ENCODE data around the gene CRY2. TPM values are rescaled to one million over a fixed set of nuclear protein-coding genes. Genes with fewer than 3 reads are reported as not detected.
"Not testable (repeated sequence)": the region's sequence is repeated elsewhere in the genome, so short reads cannot be mapped to it uniquely, and the experiment has no call there.

Gene CRY2
- total and polyA plus RNA-seq, 8 donors, result 15.3 to 29.4 (median 20.7) TPM

DNA sequence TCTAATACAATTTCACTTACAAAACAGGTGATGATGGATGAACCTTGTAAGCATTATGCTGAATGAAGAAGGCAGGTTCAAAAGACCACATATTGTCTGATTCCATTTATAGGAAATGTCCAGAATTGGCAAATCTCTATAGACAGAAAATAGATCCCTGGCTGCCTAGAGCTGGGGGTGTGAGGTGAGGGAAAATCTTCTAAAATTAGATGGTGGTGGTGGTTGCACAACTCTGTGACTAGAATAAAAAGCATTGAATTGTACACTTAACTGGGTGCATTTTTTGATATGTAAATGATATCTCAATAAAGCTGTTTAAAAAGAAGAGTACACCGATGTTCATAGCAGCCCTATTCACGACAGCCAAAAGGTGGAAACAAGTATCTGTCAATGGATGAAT is 16.7 kb upstream of the CRY2 start:
- DNase-seq (no peak), FAIRE-seq (no peak), ATAC-seq (no peak)
- Histone ChIP-seq H3K27me3 (no peaks in the 10 kb centered on the region), H3K9me3 (no peaks in the 10 kb centered on the region), H3K4me3 (no peak overlapping the region), H3K4me1 (no peaks in the 10 kb centered on the region), H3K27ac (no peak overlapping the region), H3K36me3 (no peaks in the 10 kb centered on the region)
- TF ChIP-seq, protein P1, sequence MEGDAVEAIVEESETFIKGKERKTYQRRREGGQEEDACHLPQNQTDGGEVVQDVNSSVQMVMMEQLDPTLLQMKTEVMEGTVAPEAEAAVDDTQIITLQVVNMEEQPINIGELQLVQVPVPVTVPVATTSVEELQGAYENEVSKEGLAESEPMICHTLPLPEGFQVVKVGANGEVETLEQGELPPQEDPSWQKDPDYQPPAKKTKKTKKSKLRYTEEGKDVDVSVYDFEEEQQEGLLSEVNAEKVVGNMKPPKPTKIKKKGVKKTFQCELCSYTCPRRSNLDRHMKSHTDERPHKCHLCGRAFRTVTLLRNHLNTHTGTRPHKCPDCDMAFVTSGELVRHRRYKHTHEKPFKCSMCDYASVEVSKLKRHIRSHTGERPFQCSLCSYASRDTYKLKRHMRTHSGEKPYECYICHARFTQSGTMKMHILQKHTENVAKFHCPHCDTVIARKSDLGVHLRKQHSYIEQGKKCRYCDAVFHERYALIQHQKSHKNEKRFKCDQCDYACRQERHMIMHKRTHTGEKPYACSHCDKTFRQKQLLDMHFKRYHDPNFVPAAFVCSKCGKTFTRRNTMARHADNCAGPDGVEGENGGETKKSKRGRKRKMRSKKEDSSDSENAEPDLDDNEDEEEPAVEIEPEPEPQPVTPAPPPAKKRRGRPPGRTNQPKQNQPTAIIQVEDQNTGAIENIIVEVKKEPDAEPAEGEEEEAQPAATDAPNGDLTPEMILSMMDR (IDR thresholded peaks at IDR 0.05), result no peak
- intact Hi-C loops (cut with DNase I), result no loop called here
- 88 to 95% methylated on average over 2 of the region's 2 CpGs for WGBS, 2 donors

DNA sequence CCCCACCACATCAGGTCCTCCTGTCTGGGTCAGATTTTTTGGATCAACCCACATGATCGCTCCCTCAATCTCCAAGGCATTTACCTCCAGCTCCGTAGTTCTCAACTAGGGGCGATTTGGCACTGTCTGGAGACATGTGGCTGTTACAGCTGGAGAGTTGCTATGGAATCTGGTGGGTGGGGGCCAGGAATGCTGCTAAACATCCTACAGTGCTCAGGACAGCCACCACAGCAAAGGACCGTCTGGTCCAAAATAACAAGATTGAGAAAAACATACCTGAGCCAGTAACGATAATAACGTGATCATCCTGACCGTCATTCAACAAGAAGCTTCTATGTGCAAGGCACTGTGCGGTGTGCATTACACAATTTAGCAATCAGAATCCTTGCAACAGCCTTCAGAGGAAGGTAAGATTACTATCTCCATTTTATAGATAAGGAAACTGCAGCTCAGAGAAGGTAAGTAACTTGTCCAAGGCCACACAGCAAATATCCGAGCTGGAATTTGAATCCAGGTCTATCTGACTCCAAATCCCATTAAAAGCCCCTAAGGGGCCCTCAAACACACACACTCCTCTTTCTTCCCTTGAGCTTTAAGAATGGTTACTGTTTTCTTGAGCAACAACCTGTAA is 14.3 kb upstream of the CRY2 start:
- no peak for FAIRE-seq
- TF ChIP-seq, protein P1 (IDR thresholded peaks at IDR 0.05), result no peak

DNA sequence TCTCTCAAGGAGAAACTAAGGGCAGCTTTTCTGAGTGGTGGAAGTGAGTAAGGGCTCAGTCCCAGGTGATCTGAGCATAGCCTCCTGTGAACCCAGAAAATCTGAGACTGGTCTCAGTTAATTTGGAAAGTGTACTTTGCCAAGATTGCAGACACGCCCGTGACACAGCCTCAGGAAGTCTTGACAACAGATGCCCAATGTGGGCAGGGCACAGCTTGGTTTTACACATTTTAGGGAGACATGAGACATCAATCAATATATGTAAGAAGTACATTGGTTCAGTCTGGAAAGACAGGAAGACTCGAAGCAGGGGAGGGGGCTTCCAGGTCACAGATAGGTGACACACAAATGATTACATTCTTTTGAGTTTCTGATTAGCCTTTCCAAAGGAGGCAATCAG is 13.5 kb upstream of the CRY2 start:
- intact Hi-C loops (cut with DNase I), result no loop called here

More for the DNA sequence above, 14.3 kb upstream of the CRY2 start:
- no peak overlapping the region for H3K4me3 ChIP-seq
- 79 to 88% methylated on average over 9 of the region's 9 CpGs for WGBS, 2 donors
- H3K27ac ChIP-seq, result no peak overlapping the region
- no peaks in the 10 kb centered on the region for H3K27me3 ChIP-seq
- no peaks in the 10 kb centered on the region for H3K9me3 ChIP-seq
- H3K4me1 ChIP-seq, result no peaks in the 10 kb centered on the region
- DNase-seq (no peak), ATAC-seq (no peak)
- H3K36me3 ChIP-seq, result no peaks in the 10 kb centered on the region
- intact Hi-C loops (cut with DNase I), result no loop called here

DNA sequence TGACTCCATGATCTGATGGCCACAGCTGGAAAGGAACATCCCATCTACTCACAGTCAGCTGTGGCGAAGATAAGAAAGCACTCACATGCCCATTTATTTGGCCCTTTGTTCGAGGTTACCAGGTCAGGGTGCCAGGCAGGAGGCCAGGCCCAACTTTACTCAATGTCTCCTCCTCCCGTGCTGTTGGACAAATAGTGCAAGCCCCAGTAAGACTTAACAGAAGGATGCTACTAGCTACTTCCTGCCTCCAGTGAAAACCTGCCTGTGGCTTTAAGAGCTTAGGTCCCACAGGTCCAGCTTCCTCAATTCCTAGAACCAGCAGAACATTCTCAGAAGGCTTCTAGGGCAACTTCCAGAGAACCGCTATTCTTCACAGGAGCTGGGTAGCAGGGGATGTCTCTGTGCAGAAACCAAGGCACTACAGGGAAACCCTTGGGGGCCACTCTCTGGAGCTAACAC is 12.9 kb upstream of the CRY2 start:
- intact Hi-C loops (cut with DNase I), result no loop called here
- FAIRE-seq, result no peak
- H3K4me1 ChIP-seq, result no peaks in the 10 kb centered on the region
- no peak for DNase-seq
- TF ChIP-seq, protein P1 (IDR thresholded peaks at IDR 0.05), result no peak
- WGBS, 2 donors, result 35 to 37% methylated on average over 4 of the region's 4 CpGs
- H3K27ac ChIP-seq, result no peak overlapping the region
- H3K4me3 ChIP-seq, result no peak overlapping the region
- H3K36me3 ChIP-seq, result no peaks in the 10 kb centered on the region
- no peaks in the 10 kb centered on the region for H3K9me3 ChIP-seq
- ATAC-seq, result no peak
- H3K27me3 ChIP-seq, result no peaks in the 10 kb centered on the region

More for the DNA sequence above, 13.5 kb upstream of the CRY2 start:
- Histone ChIP-seq H3K9me3 (no peaks in the 10 kb centered on the region), H3K4me1 (no peaks in the 10 kb centered on the region), H3K4me3 (no peak overlapping the region), H3K27me3 (no peaks in the 10 kb centered on the region), H3K36me3 (no peaks in the 10 kb centered on the region), H3K27ac (no peak overlapping the region)
- ATAC-seq, result no peak
- TF ChIP-seq, protein P1 (IDR thresholded peaks at IDR 0.05), result no peak
- FAIRE-seq, result no peak
- DNase-seq, result no peak
- 46 to 62% methylated on average over 3 of the region's 3 CpGs for WGBS, 2 donors

DNA sequence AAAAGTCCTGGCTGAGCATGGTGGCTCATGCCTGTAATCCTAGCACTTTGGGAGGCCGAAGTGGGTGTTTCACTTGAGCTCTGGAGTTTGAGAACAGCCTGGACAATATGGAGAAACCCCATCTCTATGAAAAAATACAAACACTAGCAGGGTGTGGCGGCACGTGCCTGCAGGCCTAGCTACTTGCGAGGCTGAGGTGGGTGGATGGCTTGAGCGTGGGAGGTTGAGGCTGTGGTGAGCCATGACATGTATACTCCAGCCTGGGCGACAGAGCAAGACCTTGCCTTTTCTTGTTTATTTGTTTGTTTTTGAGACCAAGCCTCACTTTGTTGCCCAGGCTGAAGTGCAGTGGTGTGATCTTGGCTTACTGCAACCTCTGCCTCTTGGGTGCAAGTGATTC is 8.1 kb upstream of the CRY2 start:
- FAIRE-seq, result no peak
- intact Hi-C loops (cut with DNase I), result no loop called here
- Histone ChIP-seq H3K36me3 (no peaks in the 10 kb centered on the region), H3K4me1 (peaks cover 0 to 11% (median 5%) of the 10 kb centered on the region in 3 donors), H3K9me3 (no peaks in the 10 kb centered on the region), H3K27ac (no peak overlapping the region), H3K27me3 (no peaks in the 10 kb centered on the region), H3K4me3 (no peak overlapping the region)
- no peak for ATAC-seq
- no peak for DNase-seq
- TF ChIP-seq, protein P1 (IDR thresholded peaks at IDR 0.05), result no peak
- WGBS, 2 donors, result 90 to 91% methylated on average over 6 of the region's 6 CpGs

DNA sequence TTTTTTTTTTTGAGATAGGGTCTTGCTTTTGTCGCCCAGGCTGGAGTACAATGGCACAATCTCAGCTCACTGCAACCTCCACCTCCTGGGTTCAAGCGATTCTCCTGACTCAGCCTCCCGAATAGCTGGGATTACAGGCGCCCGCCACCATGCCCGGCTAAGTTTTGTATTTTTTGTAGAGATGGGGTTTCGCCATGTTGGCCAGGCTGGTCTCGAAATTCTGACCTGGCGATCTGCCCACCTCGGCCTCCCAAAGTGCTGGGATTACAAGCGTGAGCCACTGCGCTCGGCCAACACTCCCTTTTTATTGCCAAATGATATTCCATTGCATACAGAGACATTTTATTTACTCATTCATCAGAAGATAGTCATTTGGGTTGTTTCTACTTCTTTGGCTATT is 7.0 kb upstream of the CRY2 start:
- intact Hi-C loops (cut with DNase I); DNase-seq; H3K36me3 ChIP-seq; FAIRE-seq; H3K27me3 ChIP-seq; H3K4me3 ChIP-seq; H3K9me3 ChIP-seq; ATAC-seq; H3K27ac ChIP-seq: not testable (repeated sequence)
- H3K4me1 ChIP-seq, result peaks cover 0 to 11% (median 5%) of the 10 kb centered on the region in 3 donors
- WGBS, 2 donors, result 85 to 88% methylated on average over 13 of the region's 13 CpGs

All from pancreas (tissue), 10 donors.